Loucy (cell line): ENCODE measurements around the gene ESYT2.

ENCODE experiments used
- H2AFZ ChIP-seq: fragments of 200-600 bp; sonication (generic); 2 replicates; pipeline ENCODE4 v1.6.0; 2016; ENCODE audit warnings: antibody characterized with exemption, mild to moderate bottlenecking, low read length, moderate library complexity
- H3F3A ChIP-seq: fragments of 200-600 bp; 2 replicates; pipeline ENCODE4 v1.6.0; 2016; ENCODE audit warnings: antibody characterized with exemption, low read depth, mild to moderate bottlenecking
- H3K27me3 ChIP-seq: fragments of 200-600 bp; sonication (generic); 2 replicates; pipeline ENCODE4 v1.6.1; 2014; ENCODE audit warnings: low read length, mild to moderate bottlenecking; ENCODE audit not compliant: insufficient read depth, poor library complexity, severe bottlenecking
- H3K36me3 ChIP-seq: fragments of 200-600 bp; sonication (generic); 2 replicates; pipeline ENCODE4 v1.6.1; 2016; ENCODE audit warnings: low read length; ENCODE audit not compliant: insufficient read depth
- H3K4me1 ChIP-seq: fragments of 200-600 bp; sonication (generic); 2 replicates; pipeline ENCODE4 v1.5.1; 2014; ENCODE audit warnings: low read length, mild to moderate bottlenecking; ENCODE audit not compliant: insufficient read depth, poor library complexity, severe bottlenecking
- H3K4me2 ChIP-seq: fragments of 200-600 bp; sonication (generic); 2 replicates; pipeline ENCODE4 v1.6.0; 2014; ENCODE audit warnings: antibody characterized with exemption, low read length, low read depth, mild to moderate bottlenecking; ENCODE audit not compliant: poor library complexity, severe bottlenecking
- H3K4me3 ChIP-seq: fragments of 200-600 bp; sonication (generic); 2 replicates; pipeline ENCODE4 v1.5.1; 2014; ENCODE audit warnings: low read length, mild to moderate bottlenecking, mixed read lengths; ENCODE audit not compliant: poor library complexity, severe bottlenecking
- H3K79me2 ChIP-seq: fragments of 200-600 bp; sonication (generic); 2 replicates; pipeline ENCODE4 v1.6.1; 2014; ENCODE audit warnings: low read length; ENCODE audit not compliant: insufficient read depth
- H3K9ac ChIP-seq: fragments of 200-600 bp; sonication (generic); 2 replicates; pipeline ENCODE4 v1.6.0; 2014; ENCODE audit warnings: mild to moderate bottlenecking, low read depth, low read length, moderate library complexity; ENCODE audit not compliant: poor library complexity, severe bottlenecking
- H3K9me2 ChIP-seq: fragments of 200-600 bp; sonication (generic); replicated peaks from 2 replicates; pipeline ENCODE4 v1.6.1; 2016; ENCODE audit warnings: low read depth, low read length, mixed read lengths
- H3K9me3 ChIP-seq: fragments of 200-600 bp; sonication (generic); 2 replicates; pipeline ENCODE4 v1.6.1; 2014; ENCODE audit warnings: mild to moderate bottlenecking, antibody characterized with exemption, low read length, low read depth; ENCODE audit not compliant: insufficient read depth
- H4K20me1 ChIP-seq: fragments of 200-600 bp; sonication (generic); 2 replicates; pipeline ENCODE4 v1.6.0; 2014; ENCODE audit warnings: antibody characterized with exemption, low read length, mild to moderate bottlenecking; ENCODE audit not compliant: insufficient read depth, poor library complexity, severe bottlenecking
- CTCF ChIP-seq: fragments of 200-600 bp; sonication (generic); conservative IDR thresholded peaks from 2 replicates; pipeline ENCODE4 v1.5.1; 2014; ENCODE audit warnings: mild to moderate bottlenecking, antibody characterized with exemption, low read length
- EZH2phosphoT487 ChIP-seq: fragments of 200-600 bp; IDR thresholded peaks from 2 replicates; pipeline ENCODE4 v1.6.1; 2018; ENCODE audit warnings: antibody characterized with exemption, mild to moderate bottlenecking, moderate library complexity, borderline replicate concordance

Gene ESYT2

DNA sequence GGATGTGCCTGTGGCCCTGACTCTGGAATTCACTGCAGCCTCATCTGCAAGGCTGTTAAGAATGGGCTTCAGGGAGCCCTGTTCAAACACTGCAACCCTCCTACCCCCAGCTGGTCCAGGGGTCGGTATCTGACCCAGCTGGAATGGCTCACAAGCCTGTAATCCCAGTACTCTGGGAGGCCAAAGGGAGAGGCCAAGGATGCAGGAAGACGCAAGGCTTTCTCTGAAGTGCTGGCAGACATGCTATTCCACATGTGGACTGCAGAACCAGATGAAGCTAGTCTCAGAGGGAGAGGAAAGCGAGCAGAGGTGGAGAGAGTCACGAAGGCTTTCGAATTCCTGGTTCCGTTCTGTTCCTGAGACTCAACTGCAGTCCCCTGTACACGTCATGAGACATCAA is 45.0 kb downstream of the ESYT2 start:
- Histone ChIP-seq H3K27me3 (no peaks in the 10 kb centered on the region), H3K79me2 (peaks cover 11% of the 10 kb centered on the region; the same call in 1 of the 2 replicates), H3K9me2 (no peaks in the 10 kb centered on the region), H2AFZ (no peak overlapping the region), H3K9me3 (no peaks in the 10 kb centered on the region), H3K4me3 (no peak overlapping the region), H3K4me1 (peaks cover 10% of the 10 kb centered on the region), H3K9ac (no peak overlapping the region), H3K4me2 (no peak overlapping the region), H4K20me1 (no peaks in the 10 kb centered on the region), H3K36me3 (peaks cover 88% of the 10 kb centered on the region; the same call in 1 of the 2 replicates), H3F3A (0 out of 2 replicates have a peak, but pooled peaks cover 3% of the 10 kb centered on the region)
- TF ChIP-seq CTCF (no peak), EZH2phosphoT487 (no peak)

- no peaks in the 10 kb centered on the region for H3K9me2 ChIP-seq
- no peak overlapping the region for H3K4me2 ChIP-seq
- no peak overlapping the region for H3K4me3 ChIP-seq
- H3K9me3 ChIP-seq = no peaks in the 10 kb centered on the region
- peaks cover 81% of the 10 kb centered on the region; the same call in 1 of the 2 replicates for H3K36me3 ChIP-seq
- no peak overlapping the region for H3K9ac ChIP-seq
- 0 out of 2 replicates have a peak, but pooled peaks cover 4% of the 10 kb centered on the region for H3F3A ChIP-seq
- H3K79me2 ChIP-seq = peaks cover 15% of the 10 kb centered on the region
- TF ChIP-seq CTCF (no peak), EZH2phosphoT487 (no peak)
- H2AFZ ChIP-seq = no peak overlapping the region
- no peaks in the 10 kb centered on the region for H3K27me3 ChIP-seq
- H4K20me1 ChIP-seq = peaks cover 3% of the 10 kb centered on the region
- H3K4me1 ChIP-seq = peaks cover 17% of the 10 kb centered on the region
These were observed 45.7 kb downstream of the ESYT2 start for GRCh38 chr7:158783595-158783994.

- H3K4me2 ChIP-seq = no peak overlapping the region
- peaks cover 3% of the 10 kb centered on the region for H4K20me1 ChIP-seq
- peaks cover 20% of the 10 kb centered on the region for H3K4me1 ChIP-seq
- 0 out of 2 replicates have a peak, but pooled peaks cover 6% of the 10 kb centered on the region for H3F3A ChIP-seq
- H3K27me3 ChIP-seq = no peaks in the 10 kb centered on the region
- H2AFZ ChIP-seq = no peak overlapping the region
- H3K9ac ChIP-seq = no peak overlapping the region
- H3K36me3 ChIP-seq = peaks cover 77% of the 10 kb centered on the region; the same call in 1 of the 2 replicates
- no peak overlapping the region for H3K4me3 ChIP-seq
- H3K9me3 ChIP-seq = no peaks in the 10 kb centered on the region
- TF ChIP-seq EZH2phosphoT487 (no peak), CTCF (peak; percentile 42)
- H3K79me2 ChIP-seq = peaks cover 22% of the 10 kb centered on the region
- H3K9me2 ChIP-seq = no peaks in the 10 kb centered on the region
These were observed 46.4 kb downstream of the ESYT2 start for GRCh38 chr7:158782761-158783401.
